GM12865 (cell line): ENCODE measurements around the gene TMEM181.

Experiments
- DNase-seq: peaks from one replicate; pipeline ENCODE4 v3.0.0; 2010; ENCODE audit warnings: low read depth
- H3K4me3 ChIP-seq: 2 replicates; pipeline ENCODE4 v1.5.1; 2011; ENCODE audit warnings: mild to moderate bottlenecking, low read depth, low read length, control low read depth
- TF ChIP-seq, protein P1 (sequence below): IDR thresholded peaks from 2 replicates; pipeline ENCODE4 v1.5.1; 2011; ENCODE audit warnings: low read length, control low read depth, low read depth, inconsistent platforms; ENCODE audit not compliant: insufficient read depth; ENCODE audit errors: missing control alignments

The TMEM181 gene

DNA sequence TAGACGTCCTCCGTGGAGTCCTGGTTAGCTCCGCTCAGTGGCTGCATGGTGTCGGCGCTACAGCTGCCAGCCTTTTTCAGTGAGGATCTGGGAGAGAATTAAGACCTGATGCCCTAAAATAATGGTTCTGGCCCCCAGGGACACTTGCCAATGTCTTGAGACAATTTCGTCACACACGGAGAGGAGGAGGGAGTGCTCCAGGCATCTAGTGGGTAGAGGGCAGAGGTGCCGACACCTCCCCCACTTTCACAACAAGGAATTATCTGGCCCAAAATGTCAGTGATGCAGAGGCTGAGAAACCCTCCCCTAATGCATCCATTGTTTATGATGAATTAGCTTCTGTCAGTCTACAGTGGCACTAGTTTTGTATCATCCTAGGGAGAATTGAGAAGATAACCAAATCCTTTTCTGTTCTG is 24.4 kb downstream of the TMEM181 start:
- H3K4me3 ChIP-seq, result no peak overlapping the region
- TF ChIP-seq, protein P1, sequence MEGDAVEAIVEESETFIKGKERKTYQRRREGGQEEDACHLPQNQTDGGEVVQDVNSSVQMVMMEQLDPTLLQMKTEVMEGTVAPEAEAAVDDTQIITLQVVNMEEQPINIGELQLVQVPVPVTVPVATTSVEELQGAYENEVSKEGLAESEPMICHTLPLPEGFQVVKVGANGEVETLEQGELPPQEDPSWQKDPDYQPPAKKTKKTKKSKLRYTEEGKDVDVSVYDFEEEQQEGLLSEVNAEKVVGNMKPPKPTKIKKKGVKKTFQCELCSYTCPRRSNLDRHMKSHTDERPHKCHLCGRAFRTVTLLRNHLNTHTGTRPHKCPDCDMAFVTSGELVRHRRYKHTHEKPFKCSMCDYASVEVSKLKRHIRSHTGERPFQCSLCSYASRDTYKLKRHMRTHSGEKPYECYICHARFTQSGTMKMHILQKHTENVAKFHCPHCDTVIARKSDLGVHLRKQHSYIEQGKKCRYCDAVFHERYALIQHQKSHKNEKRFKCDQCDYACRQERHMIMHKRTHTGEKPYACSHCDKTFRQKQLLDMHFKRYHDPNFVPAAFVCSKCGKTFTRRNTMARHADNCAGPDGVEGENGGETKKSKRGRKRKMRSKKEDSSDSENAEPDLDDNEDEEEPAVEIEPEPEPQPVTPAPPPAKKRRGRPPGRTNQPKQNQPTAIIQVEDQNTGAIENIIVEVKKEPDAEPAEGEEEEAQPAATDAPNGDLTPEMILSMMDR, result no peak
- DNase-seq, result no peak

DNA sequence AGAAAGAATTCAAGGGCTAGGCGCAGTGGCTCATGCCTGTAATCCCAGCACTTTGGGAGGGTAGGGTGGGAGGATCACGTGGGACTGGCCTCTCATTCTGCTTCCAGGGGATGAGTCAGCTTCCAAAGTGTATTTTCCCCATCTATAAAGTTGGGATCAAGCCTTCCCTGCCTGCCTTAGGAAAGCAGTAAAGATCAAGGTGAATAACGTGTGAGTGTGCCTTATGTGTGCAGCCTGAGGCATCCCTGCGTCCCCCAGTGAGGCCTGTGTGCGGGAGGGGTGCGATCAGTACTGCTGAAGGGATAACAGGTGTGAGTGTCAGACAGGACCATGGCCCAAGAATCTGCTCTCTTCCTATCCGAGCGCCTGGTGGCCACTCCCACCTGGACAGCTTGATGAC is 26.8 kb downstream of the TMEM181 start:
- H3K4me3 ChIP-seq, result no peak overlapping the region
- no peak for DNase-seq
- TF ChIP-seq, protein P1, result no peak

DNA sequence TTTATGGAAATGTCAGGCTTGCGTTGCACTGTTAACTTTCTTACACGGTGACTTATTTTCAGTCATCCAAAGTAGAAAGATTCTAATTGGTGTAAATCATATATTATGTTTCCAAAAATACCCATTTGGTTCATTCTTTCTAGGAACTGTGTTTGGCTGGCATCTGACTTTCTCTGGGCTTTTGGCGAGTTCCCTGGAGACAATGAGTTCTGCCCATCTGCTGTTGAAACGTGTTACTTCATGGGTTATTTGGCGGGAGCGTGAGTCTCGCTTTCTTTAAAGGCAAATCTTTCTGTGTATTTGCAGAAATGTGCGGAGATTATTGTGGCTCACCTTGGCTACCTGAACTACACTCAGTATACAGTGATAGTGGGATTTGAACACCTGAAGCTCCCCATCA is 29.5 kb downstream of the TMEM181 start:
- TF ChIP-seq, protein P1, result no peak
- no peak for DNase-seq
- no peak overlapping the region for H3K4me3 ChIP-seq

DNA sequence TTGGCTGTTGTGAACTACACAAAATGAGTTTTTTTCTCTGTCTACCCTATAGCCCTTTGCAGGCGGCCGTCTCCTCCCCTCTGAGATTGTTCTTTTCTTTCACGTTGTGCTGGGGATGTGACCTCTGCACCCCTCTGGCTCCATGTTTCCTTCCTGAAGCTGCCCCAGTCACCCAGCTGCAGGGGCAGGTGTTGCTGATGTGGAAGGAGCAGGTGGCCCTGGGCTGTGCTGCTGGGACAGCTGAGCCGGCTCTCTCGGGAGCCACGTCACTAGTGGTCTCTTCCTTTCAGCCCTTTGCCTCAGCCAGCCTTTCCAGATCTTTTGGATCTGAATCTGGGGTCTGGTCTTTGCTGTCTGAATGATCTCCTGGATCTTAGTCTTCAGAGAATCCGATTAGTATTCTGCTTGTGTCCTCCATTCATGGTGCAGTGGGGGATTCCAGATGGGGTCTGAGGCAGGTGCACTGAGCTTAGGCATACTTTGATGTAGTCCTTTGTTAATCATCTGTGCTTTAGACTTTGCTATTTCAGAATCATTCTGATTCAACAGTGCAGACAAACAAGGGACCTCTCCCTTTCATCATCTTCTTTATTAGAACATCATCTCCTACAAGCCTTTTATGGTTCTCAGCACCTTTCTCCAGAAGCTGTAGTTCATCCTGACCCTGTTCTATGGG is 31.4 kb downstream of the TMEM181 start:
- no peak for DNase-seq
- H3K4me3 ChIP-seq, result no peak overlapping the region
- TF ChIP-seq, protein P1, result no peak

DNA sequence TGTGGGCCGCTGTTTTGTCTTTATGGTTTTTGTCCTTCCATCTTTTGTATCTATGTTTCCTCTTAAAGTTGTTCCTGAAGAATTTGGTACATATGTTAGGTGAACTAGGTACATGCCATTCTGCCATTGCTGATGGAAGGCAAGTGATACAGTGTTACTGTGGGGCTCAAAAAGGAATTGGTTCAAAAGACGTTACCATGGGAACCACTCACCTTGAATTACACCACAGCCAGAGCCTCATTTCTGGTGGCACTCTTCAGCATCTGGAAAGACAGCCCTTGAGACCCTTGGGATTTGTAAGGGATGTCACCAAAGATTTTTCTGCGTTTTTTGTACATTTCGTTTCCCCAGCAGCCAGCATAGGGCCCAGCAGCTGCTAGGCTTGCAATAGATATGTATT is 31.9 kb downstream of the TMEM181 start:
- DNase-seq, result no peak
- TF ChIP-seq, protein P1, result no peak
- no peak overlapping the region for H3K4me3 ChIP-seq

DNA sequence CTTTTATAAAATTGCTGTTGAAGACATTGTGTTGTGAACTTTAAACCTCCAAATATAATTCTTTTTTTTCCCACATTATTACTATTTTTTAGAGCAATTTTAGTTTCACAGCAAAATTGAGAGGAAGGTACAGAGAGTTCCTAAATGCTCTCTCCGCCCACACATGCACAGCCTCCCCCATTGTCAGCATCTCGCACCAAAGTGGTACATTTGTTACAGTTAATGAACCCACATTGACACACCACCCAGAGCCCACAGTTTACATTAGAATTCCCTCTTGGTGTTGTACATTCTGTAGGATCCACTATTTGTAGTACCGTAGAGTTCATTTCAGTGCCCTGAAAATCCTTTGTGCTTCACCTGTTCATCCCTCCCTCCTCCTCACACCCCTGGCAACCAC is 33.8 kb downstream of the TMEM181 start:
- TF ChIP-seq, protein P1, result no peak
- no peak overlapping the region for H3K4me3 ChIP-seq
- DNase-seq, result no peak

DNA sequence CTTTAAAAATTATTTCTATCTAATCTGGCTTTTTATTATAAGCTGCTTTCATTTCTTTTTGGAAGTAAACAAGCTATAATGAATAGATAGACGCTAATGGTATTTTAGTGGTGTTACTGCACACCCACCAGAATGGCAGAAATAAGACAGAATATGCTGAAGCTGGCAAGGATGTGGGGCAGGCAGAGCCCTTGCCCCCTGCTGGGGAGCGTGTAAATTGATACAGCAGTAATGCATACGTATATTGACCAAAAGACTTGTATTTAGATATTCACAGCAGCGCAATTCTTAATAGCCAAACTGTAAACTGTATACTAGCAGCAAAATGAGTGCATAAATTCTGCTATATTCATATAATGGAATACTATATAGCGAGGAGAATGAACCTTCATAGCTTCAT is 35.3 kb downstream of the TMEM181 start:
- no peak overlapping the region for H3K4me3 ChIP-seq
- TF ChIP-seq, protein P1, result peak; percentile 30
- peak; percentile 28 for DNase-seq
